Stimulated activated naive B cell treated with anti-CD40 and anti-IgM and Interleukin-4, amounts not matched to agents 10 μg/mL and 1 μg/mL and 100 μg/mL, for 72 hours (primary cell): Measurements from ENCODE around the gene NPIPB9.
"Not testable (repeated sequence)": the region's sequence is repeated elsewhere in the genome, so short reads cannot be mapped to it uniquely, and the experiment has no call there.

Source experiments
- ATAC-seq, 2 donors: fragments of 150-1000 bp; cut with Tn5 transposase; replicated peaks; 2 replicates each; pipeline ENCODE4 v1.10.0; 2021; ENCODE audit warnings: moderate library complexity in 1 of 2
- DNase-seq: peaks from one replicate; pipeline ENCODE4 v3.0.0; 2021
- H3K27ac Mint-ChIP-seq: one replicate; pipeline ENCODE4 v1.8.0; 2022; ENCODE audit warnings: mild to moderate bottlenecking, mixed read lengths
- H3K27me3 Mint-ChIP-seq, 2 donors: one replicate each; pipeline ENCODE4 v1.8.0; 2022; ENCODE audit warnings: mixed read lengths in 2 of 2
- H3K36me3 Mint-ChIP-seq, 2 donors: one replicate each; pipeline ENCODE4 v1.8.0; 2022; ENCODE audit warnings: mixed read lengths in 2 of 2, mild to moderate bottlenecking in 1 of 2
- H3K4me1 Mint-ChIP-seq, 2 donors: one replicate each; pipeline ENCODE4 v1.8.0; 2022; ENCODE audit warnings: mixed read lengths in 2 of 2, mild to moderate bottlenecking in 1 of 2
- H3K4me3 Mint-ChIP-seq, 2 donors: one replicate each; pipeline ENCODE4 v1.8.0; 2022; ENCODE audit warnings: mild to moderate bottlenecking in 2 of 2, mixed read lengths in 2 of 2, moderate library complexity in 1 of 2
- H3K9me3 Mint-ChIP-seq, 2 donors: one replicate each; pipeline ENCODE4 v1.8.0; 2022; ENCODE audit warnings: mixed read lengths in 2 of 2, mild to moderate bottlenecking in 1 of 2

The NPIPB9 gene

DNA sequence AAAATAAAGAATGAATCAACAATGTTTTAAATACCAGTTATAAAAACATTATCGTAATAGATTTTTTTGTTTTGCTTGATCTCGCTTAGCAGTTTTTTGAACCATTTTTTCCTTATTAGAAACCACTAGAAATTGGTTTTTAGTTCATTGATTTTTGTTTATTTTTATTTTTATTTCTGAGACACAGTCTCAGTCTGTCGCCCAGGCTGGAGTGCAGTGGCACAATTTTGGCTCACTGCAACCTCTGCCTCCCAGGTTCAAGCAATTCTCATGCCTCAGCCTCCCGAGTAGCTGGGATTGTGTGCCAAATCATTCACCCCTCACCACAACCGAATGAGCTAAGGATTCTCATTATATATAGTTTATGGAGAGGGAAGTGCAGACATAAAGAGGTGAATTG is at the start of gene NPIPB9:
Gene NPIPB9 (plus strand): TSS at position 301 of the 400 bp plus-strand sequence.
- H3K4me3 Mint-ChIP-seq, ATAC-seq, DNase-seq, H3K9me3 Mint-ChIP-seq, H3K27me3 Mint-ChIP-seq, H3K36me3 Mint-ChIP-seq, H3K27ac Mint-ChIP-seq, H3K4me1 Mint-ChIP-seq: not testable (repeated sequence)

DNA sequence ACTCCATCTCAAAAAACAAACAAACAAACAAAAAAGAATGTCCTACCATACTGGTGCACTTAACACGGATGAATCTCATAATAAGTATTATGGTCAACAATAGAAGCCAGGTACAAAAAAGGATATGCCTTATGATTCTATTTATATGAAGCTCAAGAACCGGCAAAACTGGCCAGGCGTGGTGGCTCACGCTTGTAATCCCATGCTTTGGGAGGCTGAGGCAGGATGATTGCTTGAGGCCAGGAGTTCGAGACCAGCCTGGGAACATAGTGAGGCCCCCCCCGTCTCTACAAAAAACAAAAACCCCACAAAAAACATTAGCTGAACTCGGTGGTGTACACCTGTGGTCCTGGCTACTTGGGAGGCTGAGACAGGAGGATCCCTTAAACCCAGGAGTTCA is 47.3 kb upstream of the NPIPB9 start:
- H3K27ac Mint-ChIP-seq: not testable (repeated sequence)

DNA sequence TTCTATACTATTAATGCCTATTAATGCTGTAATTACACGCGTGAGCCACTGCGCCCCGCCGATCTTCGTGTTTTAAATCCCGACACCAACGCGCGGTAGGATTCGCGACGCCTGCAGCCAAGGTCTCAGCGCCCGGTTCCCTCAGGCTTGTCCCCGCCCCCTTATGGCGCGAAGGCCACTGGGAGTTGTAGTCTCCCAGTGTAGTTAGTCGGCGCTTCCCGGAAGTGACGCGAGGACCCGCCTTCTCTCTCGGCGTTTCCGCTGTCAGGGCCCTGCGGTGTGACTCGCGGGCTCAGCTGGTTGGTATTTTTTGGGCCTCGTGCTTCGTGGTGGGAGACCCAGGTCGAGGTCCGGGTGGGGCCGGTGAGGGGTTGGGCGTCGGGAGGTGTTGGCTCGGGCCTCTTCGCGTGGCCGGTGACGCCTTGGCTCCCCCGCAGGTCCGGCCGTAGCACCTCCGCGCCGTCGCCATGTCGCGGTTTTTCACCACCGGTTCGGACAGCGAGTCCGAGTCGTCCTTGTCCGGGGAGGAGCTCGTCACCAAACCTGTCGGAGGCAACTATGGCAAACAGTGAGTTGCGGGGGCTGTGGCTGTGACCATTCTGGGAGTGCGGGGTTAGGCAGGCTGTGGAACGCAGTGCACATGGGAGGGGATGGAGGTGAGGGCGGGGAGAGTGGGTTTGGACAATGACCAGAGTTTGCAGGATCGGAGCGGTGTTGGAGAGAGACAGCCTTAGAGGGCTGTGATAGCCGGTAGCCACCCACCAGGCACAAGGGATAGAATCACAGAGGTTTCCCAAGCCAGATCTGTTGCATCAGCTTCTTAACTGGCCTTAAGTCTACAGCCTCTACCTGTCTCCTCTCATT is 40.1 kb upstream of the NPIPB9 start, which contains the start of gene EIF3C:
Gene EIF3C (plus strand): TSS at position 245 of the 864 bp plus-strand sequence. CDS start 223 bp downstream, at position 468.
- ATAC-seq: peak; percentile 100
- not testable (repeated sequence) for H3K4me1 Mint-ChIP-seq, H3K27me3 Mint-ChIP-seq, H3K9me3 Mint-ChIP-seq, DNase-seq, H3K27ac Mint-ChIP-seq, H3K36me3 Mint-ChIP-seq
- H3K4me3 Mint-ChIP-seq: peak within 1 kb of the TSS in 1 of 2 donors; percentile 25

More for the DNA sequence above, 47.3 kb upstream of the NPIPB9 start:
- ATAC-seq, H3K27me3 Mint-ChIP-seq, H3K4me3 Mint-ChIP-seq, H3K4me1 Mint-ChIP-seq, H3K9me3 Mint-ChIP-seq, DNase-seq, H3K36me3 Mint-ChIP-seq: not testable (repeated sequence)

- peak in 1 of 2 donors; percentile 41 for ATAC-seq
- H3K4me1 Mint-ChIP-seq, DNase-seq, H3K9me3 Mint-ChIP-seq, H3K27ac Mint-ChIP-seq, H3K4me3 Mint-ChIP-seq, H3K27me3 Mint-ChIP-seq, H3K36me3 Mint-ChIP-seq: not testable (repeated sequence)
Observed at GRCh38 chr16:28722852-28723650, 28.5 kb upstream of the NPIPB9 start.

DNA sequence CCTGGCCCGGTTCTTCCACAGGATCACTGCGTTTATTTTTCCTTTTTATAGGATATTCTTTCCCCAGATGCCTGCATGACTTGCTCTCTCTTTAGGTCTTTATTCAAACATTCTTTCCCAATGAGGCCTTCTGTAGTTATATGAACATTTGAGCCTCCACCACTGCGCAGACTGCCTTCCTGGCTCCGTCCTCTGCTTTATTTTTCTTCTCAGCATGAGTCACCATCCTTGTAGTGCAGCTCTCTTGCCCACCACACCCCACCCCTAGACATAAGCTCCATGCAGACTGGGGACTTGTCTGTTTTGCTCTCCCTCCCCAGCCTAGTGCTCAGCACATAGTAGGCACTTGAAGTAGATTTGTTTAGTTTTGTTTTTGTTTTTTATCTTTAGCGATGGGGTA is 20.3 kb upstream of the NPIPB9 start:
- H3K9me3 Mint-ChIP-seq, H3K4me1 Mint-ChIP-seq, ATAC-seq, H3K4me3 Mint-ChIP-seq, H3K36me3 Mint-ChIP-seq, H3K27me3 Mint-ChIP-seq, DNase-seq, H3K27ac Mint-ChIP-seq: not testable (repeated sequence)

DNA sequence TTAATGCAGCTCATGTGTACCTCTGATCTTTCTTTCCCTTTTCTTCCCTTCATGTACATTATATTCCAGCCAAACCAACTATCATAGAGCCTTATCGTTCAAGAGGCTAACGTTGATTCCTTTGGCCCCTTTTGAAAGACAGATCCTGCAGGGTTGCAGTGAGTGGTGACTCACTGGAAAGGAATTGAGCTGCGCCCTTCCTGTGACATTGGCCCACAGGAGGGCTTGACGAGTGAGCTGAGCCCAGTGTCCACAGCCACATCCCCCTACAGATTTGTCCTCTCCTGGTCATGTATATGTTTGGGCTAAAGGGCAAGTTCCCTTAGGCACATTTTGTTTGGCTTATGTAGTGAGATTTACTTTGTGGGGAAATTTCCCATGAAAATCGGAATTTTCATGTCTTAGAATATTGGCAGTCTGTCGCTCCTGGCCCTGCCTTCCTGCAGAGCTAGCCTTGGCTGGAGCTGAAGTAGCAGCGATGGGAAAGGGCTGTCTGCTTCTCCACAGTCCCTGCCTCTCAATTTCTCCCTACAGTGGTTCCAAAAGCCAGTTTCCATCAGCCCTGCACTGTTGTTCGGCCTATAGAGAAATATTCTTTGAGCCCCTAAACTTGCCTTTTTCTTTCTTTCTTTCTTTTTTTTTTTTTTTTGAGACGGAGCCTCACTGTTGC is 19.0 kb upstream of the NPIPB9 start:
- H3K9me3 Mint-ChIP-seq, H3K4me3 Mint-ChIP-seq, DNase-seq, ATAC-seq, H3K36me3 Mint-ChIP-seq, H3K27ac Mint-ChIP-seq, H3K4me1 Mint-ChIP-seq, H3K27me3 Mint-ChIP-seq: not testable (repeated sequence)

GRCh38 chr16:28739787-28740186 is 11.8 kb upstream of the NPIPB9 start:
- ATAC-seq: peak; percentile 31 to 69
- not testable (repeated sequence) for H3K27ac Mint-ChIP-seq, H3K9me3 Mint-ChIP-seq

GRCh38 chr16:28740631-28741030 is 11.0 kb upstream of the NPIPB9 start:
- H3K4me1 Mint-ChIP-seq, DNase-seq, H3K4me3 Mint-ChIP-seq, H3K9me3 Mint-ChIP-seq, H3K27ac Mint-ChIP-seq, H3K27me3 Mint-ChIP-seq, H3K36me3 Mint-ChIP-seq: not testable (repeated sequence)
- peak in 1 of 2 donors; percentile 38 for ATAC-seq

More at GRCh38 chr16:28739787-28740186, 11.8 kb upstream of the NPIPB9 start:
- H3K27me3 Mint-ChIP-seq, DNase-seq, H3K4me3 Mint-ChIP-seq, H3K36me3 Mint-ChIP-seq, H3K4me1 Mint-ChIP-seq: not testable (repeated sequence)

- H3K36me3 Mint-ChIP-seq, H3K4me1 Mint-ChIP-seq, H3K27me3 Mint-ChIP-seq, H3K27ac Mint-ChIP-seq, DNase-seq, H3K4me3 Mint-ChIP-seq, H3K9me3 Mint-ChIP-seq: not testable (repeated sequence)
- ATAC-seq: peak in 1 of 2 donors; percentile 22
Observed at GRCh38 chr16:28741295-28741694, 10.3 kb upstream of the NPIPB9 start.

DNA sequence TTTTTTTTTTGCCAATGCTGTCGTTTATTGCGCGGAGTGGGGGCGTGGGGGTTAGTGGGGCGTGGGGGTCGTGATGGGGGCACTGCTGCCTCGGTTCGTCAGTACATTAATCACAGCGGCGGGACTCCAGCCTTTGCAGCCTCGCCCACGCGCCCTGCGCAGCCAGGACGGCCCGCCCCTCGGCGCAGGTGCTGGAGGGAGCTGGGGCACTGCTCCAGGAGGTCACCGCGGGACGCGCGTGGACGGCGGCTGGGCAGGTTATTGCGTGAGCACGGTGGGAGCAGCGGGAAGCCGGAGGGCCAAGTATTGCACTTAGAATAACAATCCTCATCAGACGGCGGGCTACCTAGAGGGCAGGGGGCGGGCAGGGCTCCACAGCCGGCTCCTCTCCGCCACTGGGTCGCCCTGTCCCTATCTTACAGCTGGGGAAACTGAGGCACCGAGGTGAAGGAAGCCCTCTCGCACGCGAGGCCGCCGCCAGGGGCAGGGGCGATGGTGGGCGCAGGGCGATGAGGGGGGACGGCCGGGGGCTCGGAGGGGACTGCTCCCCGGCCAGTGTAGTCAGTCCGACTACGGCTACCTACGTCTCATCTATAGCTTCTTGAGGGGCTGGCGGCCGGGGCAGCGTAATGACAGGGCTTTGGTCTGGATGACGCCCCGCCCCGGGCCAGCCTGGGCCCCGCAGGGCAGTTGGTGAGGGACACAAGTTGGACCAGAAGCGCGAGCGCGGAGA is 4.8 kb upstream of the NPIPB9 start:
- not testable (repeated sequence) for DNase-seq, H3K36me3 Mint-ChIP-seq, H3K9me3 Mint-ChIP-seq, ATAC-seq, H3K27me3 Mint-ChIP-seq, H3K4me1 Mint-ChIP-seq, H3K4me3 Mint-ChIP-seq, H3K27ac Mint-ChIP-seq

- not testable (repeated sequence) for H3K27me3 Mint-ChIP-seq, H3K4me1 Mint-ChIP-seq, H3K9me3 Mint-ChIP-seq, H3K36me3 Mint-ChIP-seq
- peak; percentile 51 for DNase-seq
- H3K27ac Mint-ChIP-seq: peak overlapping the region; percentile 79
- peak; percentile 96 to 97 for ATAC-seq
- peak overlapping the region; percentile 82 to 85 for H3K4me3 Mint-ChIP-seq
Observed at GRCh38 chr16:28749997-28750465, 1.6 kb upstream of the NPIPB9 start.

DNA sequence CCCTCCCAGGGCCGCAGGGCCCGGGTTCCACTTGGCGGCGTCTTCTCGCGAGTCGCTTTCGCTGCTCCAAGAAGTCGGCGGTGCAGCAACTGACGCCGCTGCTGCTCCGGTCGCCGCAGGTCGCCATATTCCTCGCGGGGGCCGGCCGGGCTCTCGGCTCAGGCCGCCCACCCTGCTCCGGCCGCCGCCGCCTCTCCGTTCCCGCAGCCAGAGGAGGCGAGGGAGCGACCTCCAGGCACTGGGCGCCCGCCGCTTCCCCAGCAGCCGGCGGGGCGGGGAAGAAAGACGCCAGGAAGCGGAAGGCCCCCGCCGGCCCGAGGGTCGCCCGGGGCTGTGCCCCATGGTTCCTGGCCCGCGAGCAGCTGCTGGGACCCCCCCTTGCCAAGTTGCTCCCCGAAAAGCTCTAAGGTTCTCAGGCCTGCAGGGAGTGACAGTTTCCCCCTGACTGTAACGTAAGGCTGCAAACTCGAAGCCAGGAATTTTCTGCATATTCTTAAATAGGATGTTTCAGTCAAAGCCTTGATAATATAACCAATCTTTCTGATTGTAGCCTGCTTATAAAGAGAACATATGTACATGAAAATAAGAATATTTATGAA is 1.0 kb upstream of the NPIPB9 start:
- H3K9me3 Mint-ChIP-seq, DNase-seq, H3K36me3 Mint-ChIP-seq, H3K27me3 Mint-ChIP-seq, H3K4me3 Mint-ChIP-seq, H3K4me1 Mint-ChIP-seq, H3K27ac Mint-ChIP-seq: not testable (repeated sequence)
- ATAC-seq: peak in 1 of 2 donors; percentile 38

GRCh38 chr16:28781697-28782096 is 30.1 kb downstream of the NPIPB9 start:
- not testable (repeated sequence) for H3K4me3 Mint-ChIP-seq

More at GRCh38 chr16:28781697-28782096, 30.1 kb downstream of the NPIPB9 start:
- not testable (repeated sequence) for H3K36me3 Mint-ChIP-seq, DNase-seq, H3K27ac Mint-ChIP-seq, H3K4me1 Mint-ChIP-seq, H3K9me3 Mint-ChIP-seq, ATAC-seq, H3K27me3 Mint-ChIP-seq
